AG04449 (cell line): ENCODE measurements around the gene NAPB.
A peak's percentile ranks its signal among the peaks of the same experiment; 100 is the strongest.

Experiments
- CTCF ChIA-PET: fragments of 350-600 bp; formaldehyde crosslinking; extraction: SDS; loops from one replicate; lab custom pipeline; 2021; ENCODE audit warnings: antibody characterized with exemption; lab: Yijun Ruan, JAX
- POLR2A ChIA-PET: fragments of 400-600, 350-600 bp; formaldehyde crosslinking; extraction: SDS; loops from one replicate; lab custom pipeline; 2020; ENCODE audit warnings: antibody characterized with exemption, inconsistent platforms; lab: Yijun Ruan, JAX
- DNase-seq: peaks from one replicate; pipeline ENCODE4 v3.0.0-alpha.2; 2010; ENCODE audit warnings: low read depth, low spot score
- H3K4me3 ChIP-seq: 2 replicates; pipeline ENCODE4 v1.5.1; 2011; ENCODE audit warnings: low read depth, mild to moderate bottlenecking, control low read depth, low read length
- CTCF ChIP-seq: IDR thresholded peaks from one replicate; pipeline ENCODE4 v1.5.1; 2011; ENCODE audit warnings: mild to moderate bottlenecking, moderate library complexity, low read length, control low read depth, inconsistent platforms; ENCODE audit not compliant: insufficient read depth; ENCODE audit errors: missing control alignments

NAPB gene

GRCh38 chr20:23419657-23419994, 1.7 kb downstream of the NAPB start:
- H3K4me3 ChIP-seq: peak overlapping the region; percentile 90
- POLR2A ChIA-PET: interaction anchor here (0.6 to 1.0 kb wide), 3 partner anchors 15 to 70 kb away, joined by 3 read pairs; partner anchors contain the start of gene NXT1
- TF ChIP-seq CTCF: no peak
- CTCF ChIA-PET: interaction anchor here (1.3 to 5.9 kb wide), 6 partner anchors 9 to 188 kb away, joined by 5 to 43 read pairs (median 8); partner anchors contain the start of genes CSTL1 and NXT1
- no peak for DNase-seq

GRCh38 chr20:23417861-23418260, 3.4 kb downstream of the NAPB start:
- ChIA-PET POLR2A (interaction anchor here (0.8 kb wide), 1 partner anchor 60 kb away, joined by 3 read pairs; no protein-coding TSS in a partner anchor), CTCF (no interaction called here)
- no peak for TF ChIP-seq CTCF
- no peak for DNase-seq
- no peak overlapping the region for H3K4me3 ChIP-seq

GRCh38 chr20:23415959-23416583, 5.2 kb downstream of the NAPB start:
- ChIA-PET POLR2A (interaction anchor here (0.6 kb wide), 1 partner anchor 222 kb away, joined by 3 read pairs; the partner anchor contains the start of gene CST3), CTCF (interaction anchor here (1.7 kb wide), 1 partner anchor 10 kb away, joined by 6 read pairs; no protein-coding TSS in a partner anchor)
- no peak overlapping the region for H3K4me3 ChIP-seq
- TF ChIP-seq CTCF: no peak
- no peak for DNase-seq

- ChIA-PET CTCF (interaction anchor here (1.7 kb wide), 1 partner anchor 10 kb away, joined by 6 read pairs; no protein-coding TSS in a partner anchor), POLR2A (no interaction called here)
- no peak for DNase-seq
- H3K4me3 ChIP-seq: no peak overlapping the region
- no peak for TF ChIP-seq CTCF
Observed at GRCh38 chr20:23415555-23415954, 5.7 kb downstream of the NAPB start.

GRCh38 chr20:23414526-23415188, 6.6 kb downstream of the NAPB start:
- H3K4me3 ChIP-seq: no peak overlapping the region
- POLR2A ChIA-PET: no interaction called here
- no peak for TF ChIP-seq CTCF
- CTCF ChIA-PET: interaction anchor here (1.2 kb wide), 1 partner anchor 23 kb away, joined by 3 read pairs; no protein-coding TSS in a partner anchor
- no peak for DNase-seq

- TF ChIP-seq CTCF: no peak
- no peak for DNase-seq
- ChIA-PET POLR2A (no interaction called here), CTCF (interaction anchor here (1.2 kb wide), 1 partner anchor 22 kb away, joined by 3 read pairs; no protein-coding TSS in a partner anchor)
- H3K4me3 ChIP-seq: no peak overlapping the region
Observed at GRCh38 chr20:23413862-23414422, 7.3 kb downstream of the NAPB start.
